ENCODE data around the gene ADGRB3.

The ADGRB3 gene

DNA sequence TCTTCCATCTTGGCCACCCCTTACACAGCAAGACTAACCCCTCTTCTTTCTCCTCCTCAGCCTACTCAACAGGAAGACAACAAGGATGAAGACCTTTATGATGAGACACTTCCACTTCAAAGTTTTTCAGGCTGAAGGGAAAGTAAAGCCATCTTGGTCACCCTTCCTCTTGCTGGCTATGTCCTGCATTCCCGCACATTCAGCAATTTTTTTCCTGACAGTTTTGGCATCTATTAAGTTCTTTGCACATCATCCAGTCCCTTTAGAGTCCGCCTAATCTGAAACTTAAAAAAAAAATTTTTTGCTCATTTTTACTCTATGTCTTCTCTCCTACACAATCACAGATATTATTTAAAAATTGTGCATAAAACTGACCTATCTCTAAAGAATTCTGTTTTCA lies 668.3 kb downstream of the ADGRB3 start:
- no peaks in the 10 kb centered on the region for H3K4me1 ChIP-seq
- no peaks in the 10 kb centered on the region for H4K20me1 ChIP-seq
- H3K27me3 ChIP-seq: no peaks in the 10 kb centered on the region
- no peak overlapping the region for H3K4me2 ChIP-seq
- no peak overlapping the region for H3K9ac ChIP-seq
- H3K4me3 ChIP-seq: no peak overlapping the region
- no peaks in the 10 kb centered on the region for H3K9me3 ChIP-seq
- no peak overlapping the region for H3K27ac ChIP-seq
- no peaks in the 10 kb centered on the region for H3K36me3 ChIP-seq
- TF ChIP-seq Cebpa-rat (IDR thresholded peaks at IDR 0.05): no peak

- no peak overlapping the region for H3K4me2 ChIP-seq
- no peak overlapping the region for H3K4me3 ChIP-seq
- H3K4me1 ChIP-seq: no peaks in the 10 kb centered on the region
- no peaks in the 10 kb centered on the region for H3K27me3 ChIP-seq
- no peak overlapping the region for H3K27ac ChIP-seq
- TF ChIP-seq Cebpa-rat (IDR thresholded peaks at IDR 0.05): no peak
- H3K9ac ChIP-seq: no peak overlapping the region
- H3K36me3 ChIP-seq: no peaks in the 10 kb centered on the region
- H4K20me1 ChIP-seq: no peaks in the 10 kb centered on the region
- no peaks in the 10 kb centered on the region for H3K9me3 ChIP-seq
These were observed 670.4 kb downstream of the ADGRB3 start for GRCh38 chr6:69305456-69305855.

DNA sequence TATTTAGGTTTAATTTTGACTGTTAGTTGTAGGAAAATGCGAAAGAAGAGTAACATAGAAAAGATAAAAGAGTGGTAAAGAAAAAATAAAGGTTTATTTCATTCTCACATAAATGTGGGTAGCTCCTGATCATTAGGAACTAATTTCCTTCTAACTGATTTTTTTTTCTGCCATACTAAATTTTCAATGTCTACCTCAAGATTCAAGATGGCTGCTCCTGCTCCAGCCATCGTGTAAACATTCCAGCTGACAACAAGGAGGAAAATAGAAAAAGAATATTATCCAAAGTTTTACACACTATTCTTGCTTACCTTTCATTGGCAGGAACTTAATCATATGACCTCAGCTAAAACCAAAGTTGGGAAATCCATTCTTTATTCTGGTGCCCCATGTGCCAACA lies 673.5 kb downstream of the ADGRB3 start:
- H3K4me2 ChIP-seq: no peak overlapping the region
- H3K27ac ChIP-seq: no peak overlapping the region
- no peaks in the 10 kb centered on the region for H3K36me3 ChIP-seq
- no peak for TF ChIP-seq Cebpa-rat (IDR thresholded peaks at IDR 0.05)
- H3K4me3 ChIP-seq: no peak overlapping the region
- no peaks in the 10 kb centered on the region for H4K20me1 ChIP-seq
- H3K9ac ChIP-seq: no peak overlapping the region
- no peaks in the 10 kb centered on the region for H3K9me3 ChIP-seq
- H3K4me1 ChIP-seq: no peaks in the 10 kb centered on the region
- H3K27me3 ChIP-seq: no peaks in the 10 kb centered on the region

- TF ChIP-seq Cebpa-rat (IDR thresholded peaks at IDR 0.05): no peak
- H3K36me3 ChIP-seq: no peaks in the 10 kb centered on the region
- no peaks in the 10 kb centered on the region for H3K27me3 ChIP-seq
- no peaks in the 10 kb centered on the region for H3K9me3 ChIP-seq
- no peak overlapping the region for H3K4me2 ChIP-seq
- H3K4me3 ChIP-seq: no peak overlapping the region
- no peak overlapping the region for H3K27ac ChIP-seq
- no peak overlapping the region for H3K9ac ChIP-seq
- H4K20me1 ChIP-seq: no peaks in the 10 kb centered on the region
- no peaks in the 10 kb centered on the region for H3K4me1 ChIP-seq
These were observed 676.8 kb downstream of the ADGRB3 start for GRCh38 chr6:69311888-69312287.

- TF ChIP-seq Cebpa-rat (IDR thresholded peaks at IDR 0.05): no peak
- Histone ChIP-seq H3K4me2 (no peak overlapping the region), H3K9me3 (no peaks in the 10 kb centered on the region), H3K9ac (no peak overlapping the region), H3K4me3 (no peak overlapping the region), H3K36me3 (no peaks in the 10 kb centered on the region), H4K20me1 (no peaks in the 10 kb centered on the region), H3K27ac (no peak overlapping the region), H3K4me1 (no peaks in the 10 kb centered on the region), H3K27me3 (no peaks in the 10 kb centered on the region)
These were observed 678.9 kb downstream of the ADGRB3 start for GRCh38 chr6:69314001-69314400.

DNA sequence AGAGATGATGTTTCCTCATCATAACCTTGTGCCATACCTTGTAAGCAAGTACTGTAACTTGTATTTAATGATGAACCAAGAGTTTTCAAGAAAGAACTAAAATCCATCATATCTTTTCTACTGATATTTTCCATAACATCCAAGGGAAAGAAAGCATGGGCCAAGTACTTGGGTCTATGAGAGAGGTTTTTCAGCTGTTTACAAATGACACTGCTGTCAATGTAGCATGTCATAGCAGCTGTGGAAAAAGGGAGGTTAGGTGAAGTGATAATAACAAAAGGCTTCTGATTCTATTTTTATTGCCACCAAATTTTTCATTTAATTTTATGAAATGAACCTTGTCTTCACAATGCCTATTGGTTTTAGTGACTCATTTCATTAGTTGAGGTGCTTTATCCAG lies 679.4 kb downstream of the ADGRB3 start:
- H3K9ac ChIP-seq: no peak overlapping the region
- no peak for TF ChIP-seq Cebpa-rat (IDR thresholded peaks at IDR 0.05)
- no peaks in the 10 kb centered on the region for H3K9me3 ChIP-seq
- no peak overlapping the region for H3K4me3 ChIP-seq
- H3K36me3 ChIP-seq: no peaks in the 10 kb centered on the region
- no peaks in the 10 kb centered on the region for H3K4me1 ChIP-seq
- H3K27me3 ChIP-seq: no peaks in the 10 kb centered on the region
- H3K27ac ChIP-seq: no peak overlapping the region
- no peaks in the 10 kb centered on the region for H4K20me1 ChIP-seq
- H3K4me2 ChIP-seq: no peak overlapping the region

GRCh38 chr6:69331886-69332285 lies 696.8 kb downstream of the ADGRB3 start:
- H3K27ac ChIP-seq: no peak overlapping the region
- H3K4me2 ChIP-seq: no peak overlapping the region
- H3K4me1 ChIP-seq: no peaks in the 10 kb centered on the region
- H3K36me3 ChIP-seq: no peaks in the 10 kb centered on the region
- no peak overlapping the region for H3K4me3 ChIP-seq
- H4K20me1 ChIP-seq: no peaks in the 10 kb centered on the region
- no peaks in the 10 kb centered on the region for H3K27me3 ChIP-seq
- TF ChIP-seq Cebpa-rat (IDR thresholded peaks at IDR 0.05): no peak
- no peaks in the 10 kb centered on the region for H3K9me3 ChIP-seq
- no peak overlapping the region for H3K9ac ChIP-seq

GRCh38 chr6:69337311-69337710 lies 702.2 kb downstream of the ADGRB3 start:
- Histone ChIP-seq H4K20me1 (no peaks in the 10 kb centered on the region), H3K9ac (no peak overlapping the region), H3K4me2 (no peak overlapping the region), H3K27me3 (no peaks in the 10 kb centered on the region), H3K4me1 (no peaks in the 10 kb centered on the region), H3K9me3 (no peaks in the 10 kb centered on the region), H3K4me3 (no peak overlapping the region), H3K27ac (no peak overlapping the region), H3K36me3 (no peaks in the 10 kb centered on the region)
- TF ChIP-seq Cebpa-rat (IDR thresholded peaks at IDR 0.05): no peak

GRCh38 chr6:69338431-69339162 lies 703.5 kb downstream of the ADGRB3 start:
- Histone ChIP-seq H3K4me3 (no peak overlapping the region), H3K4me1 (no peaks in the 10 kb centered on the region), H3K27me3 (no peaks in the 10 kb centered on the region), H3K36me3 (no peaks in the 10 kb centered on the region), H3K9me3 (no peaks in the 10 kb centered on the region), H4K20me1 (no peaks in the 10 kb centered on the region), H3K27ac (no peak overlapping the region), H3K9ac (no peak overlapping the region), H3K4me2 (no peak overlapping the region)
- TF ChIP-seq Cebpa-rat (IDR thresholded peaks at IDR 0.05): no peak

- no peaks in the 10 kb centered on the region for H3K9me3 ChIP-seq
- no peak overlapping the region for H3K27ac ChIP-seq
- H3K27me3 ChIP-seq: no peaks in the 10 kb centered on the region
- H3K4me1 ChIP-seq: no peaks in the 10 kb centered on the region
- no peak overlapping the region for H3K9ac ChIP-seq
- no peak overlapping the region for H3K4me3 ChIP-seq
- no peaks in the 10 kb centered on the region for H4K20me1 ChIP-seq
- H3K36me3 ChIP-seq: no peaks in the 10 kb centered on the region
- TF ChIP-seq Cebpa-rat (IDR thresholded peaks at IDR 0.05): no peak
- no peak overlapping the region for H3K4me2 ChIP-seq
These were observed 704.1 kb downstream of the ADGRB3 start for GRCh38 chr6:69339163-69339550.

DNA sequence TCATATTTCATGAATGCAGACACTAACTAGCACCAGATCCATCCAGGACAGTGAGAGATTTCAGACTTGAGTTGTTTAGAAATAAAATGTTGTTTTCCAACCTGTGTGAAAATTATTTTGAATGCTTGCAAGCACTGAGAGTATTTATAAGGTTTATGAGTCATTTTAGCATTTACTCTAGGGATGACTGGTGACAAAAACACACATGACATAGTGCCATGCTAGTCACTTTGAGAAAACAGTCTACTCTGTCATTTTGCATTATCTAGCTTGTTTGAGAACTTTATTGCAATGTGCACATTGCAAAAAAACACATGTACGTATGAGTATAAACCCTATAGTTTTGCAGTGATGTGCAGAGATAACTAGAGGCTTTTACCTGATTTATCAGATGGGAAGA lies 705.1 kb downstream of the ADGRB3 start:
- Histone ChIP-seq H3K4me1 (no peaks in the 10 kb centered on the region), H3K27me3 (no peaks in the 10 kb centered on the region), H3K4me3 (no peak overlapping the region), H3K9me3 (no peaks in the 10 kb centered on the region), H3K27ac (no peak overlapping the region), H3K4me2 (no peak overlapping the region), H4K20me1 (no peaks in the 10 kb centered on the region), H3K36me3 (no peaks in the 10 kb centered on the region), H3K9ac (no peak overlapping the region)
- no peak for TF ChIP-seq Cebpa-rat (IDR thresholded peaks at IDR 0.05)

Data from BLaER1 (cell line).